Keratinocyte (primary cell): ENCODE data around the gene SLC13A3.

Source experiments
- EZH2 ChIP-seq: IDR thresholded peaks from one replicate; pipeline ENCODE4 v1.6.1; 2012; ENCODE audit warnings: inconsistent platforms, mild to moderate bottlenecking, low read length, moderate library complexity
- TF ChIP-seq, protein P1 (sequence below), 3 experiments: IDR thresholded peaks in 1 of 3; conservative IDR thresholded peaks in 1 of 3; optimal IDR thresholded peaks in 1 of 3; 2 replicates in 2 of 3; 3 replicates in 1 of 3; pipeline versions ENCODE3 to v1.5.1; 2011; ENCODE audit warnings: low read length in 3 of 3, mild to moderate bottlenecking in 3 of 3, moderate library complexity in 2 of 3, control low read depth in 1 of 3, inconsistent platforms in 1 of 3; ENCODE audit not compliant: insufficient read depth in 2 of 3; ENCODE audit errors: extremely low read depth in 1 of 3

DNA sequence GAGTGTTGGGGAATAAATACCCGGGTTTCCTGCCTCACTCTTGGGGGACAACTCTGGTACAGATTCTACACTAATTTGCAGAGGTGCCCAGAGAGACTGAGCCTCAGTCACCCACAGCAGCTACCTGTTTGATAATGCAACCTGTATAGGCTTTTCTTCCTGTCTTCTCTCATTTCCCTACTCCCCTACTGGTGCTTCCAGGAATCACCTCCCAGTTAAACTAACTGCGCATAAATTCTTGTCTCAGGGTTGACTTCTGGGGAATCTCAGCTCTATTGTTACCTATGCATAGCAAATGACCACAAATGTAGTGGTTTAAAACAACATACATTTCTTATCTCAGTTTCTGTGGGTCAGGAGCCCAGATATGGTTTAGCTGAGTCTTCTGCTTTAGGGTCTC is 112.1 kb downstream of the SLC13A3 start:
- TF ChIP-seq, protein P1, sequence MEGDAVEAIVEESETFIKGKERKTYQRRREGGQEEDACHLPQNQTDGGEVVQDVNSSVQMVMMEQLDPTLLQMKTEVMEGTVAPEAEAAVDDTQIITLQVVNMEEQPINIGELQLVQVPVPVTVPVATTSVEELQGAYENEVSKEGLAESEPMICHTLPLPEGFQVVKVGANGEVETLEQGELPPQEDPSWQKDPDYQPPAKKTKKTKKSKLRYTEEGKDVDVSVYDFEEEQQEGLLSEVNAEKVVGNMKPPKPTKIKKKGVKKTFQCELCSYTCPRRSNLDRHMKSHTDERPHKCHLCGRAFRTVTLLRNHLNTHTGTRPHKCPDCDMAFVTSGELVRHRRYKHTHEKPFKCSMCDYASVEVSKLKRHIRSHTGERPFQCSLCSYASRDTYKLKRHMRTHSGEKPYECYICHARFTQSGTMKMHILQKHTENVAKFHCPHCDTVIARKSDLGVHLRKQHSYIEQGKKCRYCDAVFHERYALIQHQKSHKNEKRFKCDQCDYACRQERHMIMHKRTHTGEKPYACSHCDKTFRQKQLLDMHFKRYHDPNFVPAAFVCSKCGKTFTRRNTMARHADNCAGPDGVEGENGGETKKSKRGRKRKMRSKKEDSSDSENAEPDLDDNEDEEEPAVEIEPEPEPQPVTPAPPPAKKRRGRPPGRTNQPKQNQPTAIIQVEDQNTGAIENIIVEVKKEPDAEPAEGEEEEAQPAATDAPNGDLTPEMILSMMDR (optimal IDR thresholded peaks at IDR 0.05 in 1 of 3, IDR thresholded peaks at IDR 0.05 in 1 of 3, conservative IDR thresholded peaks at IDR 0.05 in 1 of 3; ENCODE audit: extremely low read depth in 1 of 3, insufficient read depth in 2 of 3, low read length in 3 of 3) = peak in 1 of 3 experiments; percentile 30
- TF ChIP-seq EZH2 = no peak
